K562 (cell line): ENCODE results near the gene UGT1A10. TPM values are rescaled to one million over a fixed set of nuclear protein-coding genes. Genes with fewer than 3 reads are reported as not detected.

Source experiments
- ATAC-seq: fragments of 200-7000 bp; cut with Tn5 transposase; 3 replicates; pipeline ENCODE4 v1.9.1; 2020; ENCODE audit warnings: moderate library complexity
- BruUV-seq: library from RNA; stranded (reverse); fragments of 400-500 nt; replicated peaks from 2 replicates; lab custom pipeline; 2021; lab: Mats Ljungman, UMichigan
- CTCF ChIA-PET: fragments of 300-600 bp; formaldehyde crosslinking; extraction: SDS; loops from one replicate; lab custom pipeline; 2021; ENCODE audit warnings: low intra/inter-chr PET ratio; lab: Yijun Ruan, JAX
- POLR2A ChIA-PET: fragments of 300-600, 350-650 bp; sonication (Branson Sonifier 250); formaldehyde crosslinking; extraction: SDS; loops from one replicate; lab custom pipeline; 2021; ENCODE audit warnings: antibody characterized with exemption, inconsistent platforms; lab: Yijun Ruan, JAX
- DNase-seq, 4 experiments: peaks; one replicate each; pipeline versions ENCODE4 v3.0.0 to v3.0.0-alpha.2; 2011 to 2018; ENCODE audit warnings: low spot score in 3 of 4, mixed read lengths in 3 of 4; ENCODE audit errors: extremely low read depth in 1 of 4
- FAIRE-seq: peaks from 2 replicates; lab custom pipeline; 2011; peaks lifted over from hg19 to GRCh38; lab: Jason Lieb, UNC
- H2AFZ ChIP-seq: 2 replicates; pipeline ENCODE4 v1.6.0; 2011; ENCODE audit warnings: low read depth, low read length, control low read depth, inconsistent platforms
- H3K27ac ChIP-seq: fragments of 200-600 bp; 3 replicates; pipeline ENCODE4 v1.8.0; 2011; ENCODE audit warnings: low read depth, mild to moderate bottlenecking, control low read depth, inconsistent platforms, low read length, moderate library complexity, mixed read lengths; ENCODE audit errors: extremely low read depth
- H3K27me3 ChIP-seq, 2 experiments: fragments of 300-600 bp in 1 of 2; 2 replicates in 1 of 2; 3 replicates in 1 of 2; pipeline versions ENCODE4 v1.6.0 to v1.8.0; 2011; ENCODE audit warnings: inconsistent platforms in 2 of 2, low read length in 2 of 2, mild to moderate bottlenecking in 1 of 2, mixed read lengths in 1 of 2, moderate library complexity in 1 of 2; ENCODE audit not compliant: control insufficient read depth in 2 of 2, insufficient read depth in 2 of 2
- H3K36me3 ChIP-seq: fragments of 300-600 bp; 3 replicates; pipeline ENCODE4 v1.8.0; 2011; ENCODE audit warnings: mild to moderate bottlenecking, low read length, inconsistent platforms; ENCODE audit not compliant: control insufficient read depth, insufficient read depth
- H3K4me1 ChIP-seq, 2 experiments: fragments of 200-600 bp in 1 of 2; replicated peaks in 1 of 2; 2 replicates in 1 of 2; 3 replicates in 1 of 2; pipeline versions ENCODE4 v1.5.1 to v1.8.0; 2011; ENCODE audit warnings: inconsistent platforms in 2 of 2, low read length in 2 of 2, mild to moderate bottlenecking in 1 of 2, mixed read lengths in 1 of 2, moderate library complexity in 1 of 2; ENCODE audit not compliant: control insufficient read depth in 2 of 2, insufficient read depth in 2 of 2
- H3K4me2 ChIP-seq: 2 replicates; pipeline ENCODE4 v1.6.1; 2011; ENCODE audit warnings: low read length, control low read depth, inconsistent platforms, mixed read lengths; ENCODE audit not compliant: insufficient read depth
- H3K4me3 ChIP-seq: fragments of 200-600 bp; sonication (generic), shearing (Covaris generic); 2 replicates; pipeline ENCODE4 v1.5.1; 2016; ENCODE audit warnings: control low read depth, inconsistent platforms
- H3K79me2 ChIP-seq: fragments of 200-600 bp; 3 replicates; pipeline ENCODE4 v1.8.0; 2011; ENCODE audit warnings: low read length, inconsistent platforms; ENCODE audit not compliant: control insufficient read depth, insufficient read depth
- H3K9ac ChIP-seq, 2 experiments: 2 replicates each; pipeline versions ENCODE4 v1.6.0 to v1.6.1; 2011; ENCODE audit warnings: low read depth in 2 of 2, low read length in 2 of 2, control low read depth in 1 of 2, inconsistent platforms in 1 of 2, mild to moderate bottlenecking in 1 of 2, mixed read lengths in 1 of 2; ENCODE audit not compliant: insufficient read depth in 1 of 2
- H3K9me1 ChIP-seq: one replicate; pipeline ENCODE4 v1.6.0; 2011; ENCODE audit warnings: inconsistent platforms, mild to moderate bottlenecking, low read length, moderate library complexity; ENCODE audit not compliant: control insufficient read depth, insufficient read depth
- H3K9me3 ChIP-seq: replicated peaks from 2 replicates; pipeline ENCODE4 v1.5.1; 2011; ENCODE audit warnings: low read depth, low read length, inconsistent platforms; ENCODE audit not compliant: control insufficient read depth, insufficient read depth
- H4K20me1 ChIP-seq: replicated peaks from 2 replicates; pipeline ENCODE4 v1.6.1; 2011; ENCODE audit warnings: low read length, inconsistent platforms, mixed read lengths; ENCODE audit not compliant: control insufficient read depth, insufficient read depth
- BHLHE40 ChIP-seq: IDR thresholded peaks from 2 replicates; pipeline ENCODE4 v1.6.1; 2011; ENCODE audit warnings: low read length, improper control_type of control experiment
- ETS2 ChIP-seq: IDR thresholded peaks from 2 replicates; pipeline ENCODE4 v1.6.1; 2016; ENCODE audit warnings: borderline replicate concordance, missing genetic modification characterization, mild to moderate bottlenecking, moderate library complexity, missing compliant biosample characterization; ENCODE audit not compliant: poor library complexity, severe bottlenecking
- GATA2 ChIP-seq: sonication (generic); formaldehyde crosslinking; IDR thresholded peaks from 2 replicates; pipeline ENCODE4 v1.4.0; 2020; ENCODE audit warnings: mild to moderate bottlenecking, missing genetic modification reagents
- HNRNPK ChIP-seq: fragments of 200-400 bp; formaldehyde crosslinking; IDR thresholded peaks from one replicate; pipeline ENCODE4 v1.6.1; 2018; ENCODE audit warnings: mild to moderate bottlenecking, low read depth, low read length; ENCODE audit not compliant: poor library complexity, severe bottlenecking
- KDM4B ChIP-seq, 2 experiments: fragments of 450-650 bp in 1 of 2; sonication (generic) in 1 of 2; IDR thresholded peaks; 2 replicates each; pipeline ENCODE4 v1.6.1; 2016 to 2017; ENCODE audit warnings: borderline replicate concordance in 2 of 2, antibody characterized with exemption in 1 of 2, low read depth in 1 of 2, mild to moderate bottlenecking in 1 of 2
- PHB ChIP-seq: fragments of 250-450 bp; sonication (Bioruptor Pico); IDR thresholded peaks from 2 replicates; pipeline ENCODE4 v1.5.0; 2021
- RFX1 ChIP-seq: fragments of 450-650 bp; IDR thresholded peaks from 2 replicates; pipeline ENCODE4 v1.6.1; 2016; ENCODE audit warnings: mild to moderate bottlenecking, moderate library complexity
- ZEB2 ChIP-seq: fragments of 450-650 bp; IDR thresholded peaks from 2 replicates; pipeline ENCODE4 v1.6.1; 2016
- ZNF583 ChIP-seq: fragments of 250-450 bp; sonication (Bioruptor Pico); IDR thresholded peaks from 2 replicates; pipeline ENCODE4 v1.4.0; 2020
- ZNF785 ChIP-seq: fragments of 250-450 bp; sonication (Bioruptor Pico); IDR thresholded peaks from 2 replicates; pipeline ENCODE4 v1.4.0; 2020; ENCODE audit warnings: mild to moderate bottlenecking
- WGBS: fragments of 100-300 bp; shearing (Covaris generic); methylation state at CpG from one replicate; pipeline ENCODE4 v1.1.6; 2016; ENCODE audit warnings: low coverage, mixed read lengths; ENCODE audit not compliant: insufficient coverage; ENCODE audit errors: missing lambda C conversion rate; 5-methylcytosine and 5-hydroxymethylcytosine counted together
- in situ Hi-C: fragments of 300-500 bp; cut with MboI; formaldehyde crosslinking; loops from 4 replicates; pipeline ENCODE4 v1.15.0; 2018; ENCODE audit warnings: inconsistent platforms, mixed read lengths
- intact Hi-C: fragments of 100-400 bp; cut with micrococcal nuclease; formaldehyde crosslinking; loops from 2 replicates; pipeline ENCODE4 v1.14.2; 2022
- polyA plus RNA-seq, 8 experiments: library from polyadenylated mRNA; depleted of rRNA in 4 of 8; stranded (reverse) in 5 of 8; unstranded in 3 of 8; fragments of >200 nt; fragmentation: Nextera tagmentation in 2 of 8; fragmentation: Illumina TruSeq in 1 of 8; extraction: Ambion mirVana in 2 of 8; extraction: Trizol in 1 of 8; gene quantifications; 2 replicates each; pipeline versions ENCODE4 v1.2.1 to v1.2.3, GENCODE V29; 2011 to 2014; ENCODE audit warnings: inconsistent platforms in 1 of 8, missing spikeins in 1 of 8
- total RNA-seq, 7 experiments: library from RNA; depleted of rRNA in 6 of 7; stranded (reverse); fragments of >200 nt in 6 of 7; fragmentation: Illumina TruSeq in 2 of 7; extraction: Trizol in 2 of 7; gene quantifications; 2 replicates each; pipeline versions ENCODE4 v1.2.1 to v1.2.3, GENCODE V29; 2011 to 2021; ENCODE audit warnings: low replicate concordance in 1 of 7
- TF ChIP-seq, protein P1 (sequence below), 3 experiments: fragments of 200-800 bp in 1 of 3; fragments of 250-450 bp in 1 of 3; fragments of 450-650 bp in 1 of 3; sonication (Bioruptor Pico) in 1 of 3; sonication (Bioruptor generic) in 1 of 3; formaldehyde crosslinking in 1 of 3; IDR thresholded peaks; 2 replicates each; pipeline versions ENCODE4 v1.6.1 to v1.8.0; 2016 to 2022; ENCODE audit warnings: mild to moderate bottlenecking in 2 of 3, missing genetic modification characterization in 2 of 3, missing compliant biosample characterization in 1 of 3, moderate library complexity in 1 of 3
- TF ChIP-seq, protein P2 (sequence below): fragments of 250-450 bp; sonication (Bioruptor Pico); IDR thresholded peaks from 2 replicates; pipeline ENCODE4 v1.8.0; 2022; ENCODE audit warnings: inconsistent platforms
- TF ChIP-seq, protein P3 (sequence below): fragments of 450-650 bp; IDR thresholded peaks from one replicate; pipeline ENCODE4 v1.6.1; 2018; ENCODE audit warnings: mild to moderate bottlenecking, moderate library complexity; ENCODE audit not compliant: partially characterized antibody

The UGT1A10 gene
- total and polyA plus RNA-seq, 9 of the 15 experiments (the other 6 are each of a cell fraction or from before 2014, with no cell fraction given), result not detected

DNA sequence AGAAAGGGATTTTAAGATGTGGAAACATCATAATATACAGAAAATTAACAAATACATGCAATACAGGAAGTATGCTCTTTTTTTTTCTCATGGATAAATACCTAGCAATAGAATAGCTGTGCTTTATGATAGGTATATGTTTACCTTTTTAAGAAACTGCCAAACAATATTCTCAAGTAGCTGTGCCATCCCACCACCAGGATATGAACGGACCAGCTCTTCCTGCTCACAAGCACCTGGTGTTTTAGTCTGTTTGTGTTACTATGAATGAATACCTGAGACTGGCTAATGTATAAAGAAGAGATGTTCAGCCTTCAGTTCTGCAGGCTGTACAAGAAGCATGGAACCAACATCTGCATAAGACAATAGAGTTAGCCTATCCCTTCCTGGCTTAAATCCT, 38.7 kb upstream of the UGT1A10 start (continued):
- TF ChIP-seq, protein P1, sequence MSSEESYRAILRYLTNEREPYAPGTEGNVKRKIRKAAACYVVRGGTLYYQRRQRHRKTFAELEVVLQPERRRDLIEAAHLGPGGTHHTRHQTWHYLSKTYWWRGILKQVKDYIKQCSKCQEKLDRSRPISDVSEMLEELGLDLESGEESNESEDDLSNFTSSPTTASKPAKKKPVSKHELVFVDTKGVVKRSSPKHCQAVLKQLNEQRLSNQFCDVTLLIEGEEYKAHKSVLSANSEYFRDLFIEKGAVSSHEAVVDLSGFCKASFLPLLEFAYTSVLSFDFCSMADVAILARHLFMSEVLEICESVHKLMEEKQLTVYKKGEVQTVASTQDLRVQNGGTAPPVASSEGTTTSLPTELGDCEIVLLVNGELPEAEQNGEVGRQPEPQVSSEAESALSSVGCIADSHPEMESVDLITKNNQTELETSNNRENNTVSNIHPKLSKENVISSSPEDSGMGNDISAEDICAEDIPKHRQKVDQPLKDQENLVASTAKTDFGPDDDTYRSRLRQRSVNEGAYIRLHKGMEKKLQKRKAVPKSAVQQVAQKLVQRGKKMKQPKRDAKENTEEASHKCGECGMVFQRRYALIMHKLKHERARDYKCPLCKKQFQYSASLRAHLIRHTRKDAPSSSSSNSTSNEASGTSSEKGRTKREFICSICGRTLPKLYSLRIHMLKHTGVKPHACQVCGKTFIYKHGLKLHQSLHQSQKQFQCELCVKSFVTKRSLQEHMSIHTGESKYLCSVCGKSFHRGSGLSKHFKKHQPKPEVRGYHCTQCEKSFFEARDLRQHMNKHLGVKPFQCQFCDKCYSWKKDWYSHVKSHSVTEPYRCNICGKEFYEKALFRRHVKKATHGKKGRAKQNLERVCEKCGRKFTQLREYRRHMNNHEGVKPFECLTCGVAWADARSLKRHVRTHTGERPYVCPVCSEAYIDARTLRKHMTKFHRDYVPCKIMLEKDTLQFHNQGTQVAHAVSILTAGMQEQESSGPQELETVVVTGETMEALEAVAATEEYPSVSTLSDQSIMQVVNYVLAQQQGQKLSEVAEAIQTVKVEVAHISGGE (CRISPR knock-in tag; IDR thresholded peaks at IDR 0.05), result no peak
- TF ChIP-seq, protein P2, sequence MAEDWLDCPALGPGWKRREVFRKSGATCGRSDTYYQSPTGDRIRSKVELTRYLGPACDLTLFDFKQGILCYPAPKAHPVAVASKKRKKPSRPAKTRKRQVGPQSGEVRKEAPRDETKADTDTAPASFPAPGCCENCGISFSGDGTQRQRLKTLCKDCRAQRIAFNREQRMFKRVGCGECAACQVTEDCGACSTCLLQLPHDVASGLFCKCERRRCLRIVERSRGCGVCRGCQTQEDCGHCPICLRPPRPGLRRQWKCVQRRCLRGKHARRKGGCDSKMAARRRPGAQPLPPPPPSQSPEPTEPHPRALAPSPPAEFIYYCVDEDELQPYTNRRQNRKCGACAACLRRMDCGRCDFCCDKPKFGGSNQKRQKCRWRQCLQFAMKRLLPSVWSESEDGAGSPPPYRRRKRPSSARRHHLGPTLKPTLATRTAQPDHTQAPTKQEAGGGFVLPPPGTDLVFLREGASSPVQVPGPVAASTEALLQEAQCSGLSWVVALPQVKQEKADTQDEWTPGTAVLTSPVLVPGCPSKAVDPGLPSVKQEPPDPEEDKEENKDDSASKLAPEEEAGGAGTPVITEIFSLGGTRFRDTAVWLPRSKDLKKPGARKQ (CRISPR knock-in tag), result no peak
- no peak for TF ChIP-seq ZNF583 (CRISPR knock-in tag)

GRCh38 chr2:233598952-233599351, 37.3 kb upstream of the UGT1A10 start:
- ChIA-PET CTCF (no interaction called here), POLR2A (no interaction called here)
- H3K4me2 ChIP-seq, result no peak overlapping the region
- in situ Hi-C loops, result no loop called here
- DNase-seq, result no peak
- no peaks in the 10 kb centered on the region for H3K9me3 ChIP-seq
- 7% methylated on average over 3 of the region's 3 CpGs for WGBS
- H3K9ac ChIP-seq, result no peak overlapping the region
- H3K27me3 ChIP-seq, result no peaks in the 10 kb centered on the region
- H3K9me1 ChIP-seq, result no peaks in the 10 kb centered on the region
- no peaks in the 10 kb centered on the region for H3K36me3 ChIP-seq
- no TSS peak for BruUV-seq
- ATAC-seq, result no peak
- H2AFZ ChIP-seq, result no peak overlapping the region
- H4K20me1 ChIP-seq, result no peaks in the 10 kb centered on the region
- no peaks in the 10 kb centered on the region for H3K4me1 ChIP-seq
- intact Hi-C loops, result no loop called here
- H3K4me3 ChIP-seq, result no peak overlapping the region
- no peak overlapping the region for H3K27ac ChIP-seq
- no peaks in the 10 kb centered on the region for H3K79me2 ChIP-seq
- no peak for FAIRE-seq
- TF ChIP-seq ETS2 (tag) (no peak), PHB (no peak), KDM4B (IDR thresholded peaks at IDR 0.05; ENCODE audit: borderline replicate concordance in 2 of 2, low read depth in 1 of 2) (no peak), RFX1 (no peak), HNRNPK (no peak), BHLHE40 (no peak), ZNF785 (no peak), ZEB2 (no peak), GATA2 (no peak)
- TF ChIP-seq, protein P3, sequence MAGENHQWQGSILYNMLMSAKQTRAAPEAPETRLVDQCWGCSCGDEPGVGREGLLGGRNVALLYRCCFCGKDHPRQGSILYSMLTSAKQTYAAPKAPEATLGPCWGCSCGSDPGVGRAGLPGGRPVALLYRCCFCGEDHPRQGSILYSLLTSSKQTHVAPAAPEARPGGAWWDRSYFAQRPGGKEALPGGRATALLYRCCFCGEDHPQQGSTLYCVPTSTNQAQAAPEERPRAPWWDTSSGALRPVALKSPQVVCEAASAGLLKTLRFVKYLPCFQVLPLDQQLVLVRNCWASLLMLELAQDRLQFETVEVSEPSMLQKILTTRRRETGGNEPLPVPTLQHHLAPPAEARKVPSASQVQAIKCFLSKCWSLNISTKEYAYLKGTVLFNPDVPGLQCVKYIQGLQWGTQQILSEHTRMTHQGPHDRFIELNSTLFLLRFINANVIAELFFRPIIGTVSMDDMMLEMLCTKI, result no peak
